Upper lobe of left lung (tissue), 4 donors: ENCODE results near the gene APBB2.

ENCODE experiments used
- CTCF ChIP-seq, 6 experiments: fragments of 450-650 bp in 4 of 6; fragments of 200-600 bp in 2 of 6; sonication (generic) in 2 of 6; IDR thresholded peaks; one replicate each; pipeline ENCODE4 v1.5.1; 2016 to 2019; ENCODE audit warnings: antibody characterized with exemption in 6 of 6
- EP300 ChIP-seq, 4 donors: sonication (generic); formaldehyde crosslinking; IDR thresholded peaks; one replicate each; pipeline ENCODE4 v1.5.1; 2017; ENCODE audit warnings: antibody characterized with exemption in 4 of 4, control low read depth in 2 of 4
- POLR2A ChIP-seq, 4 donors: fragments of 450-650 bp; IDR thresholded peaks; one replicate each; pipeline ENCODE4 v1.5.1; 2016 to 2017; ENCODE audit warnings: antibody characterized with exemption in 4 of 4, mild to moderate bottlenecking in 2 of 4
- POLR2AphosphoS5 ChIP-seq, 2 donors: sonication (generic); formaldehyde crosslinking; IDR thresholded peaks; one replicate each; pipeline ENCODE4 v1.5.1; 2017; ENCODE audit warnings: antibody characterized with exemption in 2 of 2

- TF ChIP-seq CTCF (IDR thresholded peaks at IDR 0.05) (no peak), POLR2A (IDR thresholded peaks at IDR 0.05) (no peak), POLR2AphosphoS5 (IDR thresholded peaks at IDR 0.05) (no peak), EP300 (IDR thresholded peaks at IDR 0.05) (no peak)
These were observed 338.7 kb downstream of the APBB2 start for GRCh38 chr4:40875507-40876150.
